Panc1 (cell line): ENCODE results near the gene MAST4. TPM values are rescaled to one million over a fixed set of nuclear protein-coding genes. Genes with fewer than 3 reads are reported as not detected.

Experiments used
- ATAC-seq: fragments of 200-7000 bp; cut with Tn5 transposase; 2 replicates; pipeline ENCODE4 v1.9.1; 2020; ENCODE audit warnings: mild to moderate bottlenecking, moderate library complexity
- BruUV-seq: library from RNA; stranded (reverse); fragments of 400-500 nt; replicated peaks from 2 replicates; lab custom pipeline; 2021; lab: Mats Ljungman, UMichigan
- CTCF ChIA-PET: fragments of 300-600 bp; sonication (Branson Sonifier 250); formaldehyde crosslinking; loops from one replicate; lab custom pipeline; 2022; ENCODE audit warnings: antibody characterized with exemption; lab: Charles Lee
- POLR2A ChIA-PET: fragments of 300-600 bp; sonication (Branson Sonifier 250); formaldehyde crosslinking; loops from one replicate; lab custom pipeline; 2022; ENCODE audit warnings: antibody characterized with exemption; lab: Charles Lee
- DNase-seq: peaks from one replicate; pipeline ENCODE4 v3.0.0-alpha.2; 2010; ENCODE audit warnings: low read depth, low spot score
- H3K27ac ChIP-seq: 2 replicates; pipeline ENCODE4 v1.5.1; 2011; ENCODE audit warnings: mild to moderate bottlenecking, low read length, inconsistent platforms
- H3K27me3 ChIP-seq: fragments of 200-500 bp; sonication (Bioruptor generic); 2 replicates; pipeline ENCODE4 v1.6.0; 2014; ENCODE audit warnings: low read length, inconsistent platforms; ENCODE audit not compliant: control insufficient read depth, insufficient read depth
- H3K36me3 ChIP-seq: fragments of 200-500 bp; sonication (Bioruptor generic); 2 replicates; pipeline ENCODE4 v1.5.1; 2014; ENCODE audit warnings: inconsistent platforms, mild to moderate bottlenecking, low read length, moderate library complexity; ENCODE audit not compliant: control insufficient read depth, insufficient read depth
- H3K4me1 ChIP-seq: 2 replicates; pipeline ENCODE4 v1.5.1; 2011; ENCODE audit warnings: inconsistent platforms, mild to moderate bottlenecking, low read length, moderate library complexity; ENCODE audit not compliant: control insufficient read depth, insufficient read depth
- H3K4me3 ChIP-seq, 2 experiments: 2 replicates each; pipeline ENCODE4 v1.5.1; 2011 to 2012; ENCODE audit warnings: low read depth in 2 of 2, low read length in 2 of 2, mild to moderate bottlenecking in 2 of 2, inconsistent platforms in 1 of 2, moderate library complexity in 1 of 2
- H3K9me3 ChIP-seq: fragments of 200-500 bp; sonication (Bioruptor generic); 2 replicates; pipeline ENCODE4 v1.5.1; 2014; ENCODE audit warnings: low read depth, mild to moderate bottlenecking, inconsistent platforms, low read length, moderate library complexity; ENCODE audit not compliant: control insufficient read depth, insufficient read depth
- POLR2AphosphoS5 ChIP-seq: IDR thresholded peaks from 2 replicates; pipeline ENCODE4 v1.6.1; 2012; ENCODE audit warnings: mild to moderate bottlenecking, low read depth, low read length, moderate library complexity
- SIN3A ChIP-seq: IDR thresholded peaks from 2 replicates; pipeline ENCODE4 v1.6.1; 2012; ENCODE audit warnings: low read depth, mild to moderate bottlenecking, low read length, moderate library complexity, borderline replicate concordance; ENCODE audit not compliant: insufficient read depth
- TCF7L2 ChIP-seq: IDR thresholded peaks from 2 replicates; pipeline ENCODE4 v1.6.1; 2011; ENCODE audit warnings: mild to moderate bottlenecking, low read depth, low read length, inconsistent platforms
- in situ Hi-C: cut with HindIII; loops from 2 replicates; pipeline ENCODE4 v1.10.0; 2016; ENCODE audit warnings: low sequenced_read_pairs, low pct_unique_long_range_greater_than_20kb
- intact Hi-C: fragments of 100-400 bp; cut with micrococcal nuclease; formaldehyde crosslinking; loops from one replicate; pipeline ENCODE4 v1.10.0; 2022; ENCODE audit not compliant: unreplicated experiment
- total RNA-seq: library from RNA; stranded (reverse); gene quantifications from one replicate; pipeline ENCODE4 v1.2.1, GENCODE V29; 2021; ENCODE audit not compliant: unreplicated experiment
- TF ChIP-seq, protein P1 (sequence below): fragments of 450-650 bp; IDR thresholded peaks from 2 replicates; pipeline ENCODE4 v1.5.1; 2017; ENCODE audit warnings: mild to moderate bottlenecking
- TF ChIP-seq, protein P2 (sequence below), 2 experiments: IDR thresholded peaks; 2 replicates each; pipeline ENCODE4 v1.6.1; 2011 to 2012; ENCODE audit warnings: low read depth in 2 of 2, control low read depth in 1 of 2, low read length in 1 of 2, mild to moderate bottlenecking in 1 of 2, moderate library complexity in 1 of 2; ENCODE audit not compliant: insufficient read depth in 1 of 2

The MAST4 gene
- total RNA-seq, 1 experiment from 2014 or later = 1.8 TPM

DNA sequence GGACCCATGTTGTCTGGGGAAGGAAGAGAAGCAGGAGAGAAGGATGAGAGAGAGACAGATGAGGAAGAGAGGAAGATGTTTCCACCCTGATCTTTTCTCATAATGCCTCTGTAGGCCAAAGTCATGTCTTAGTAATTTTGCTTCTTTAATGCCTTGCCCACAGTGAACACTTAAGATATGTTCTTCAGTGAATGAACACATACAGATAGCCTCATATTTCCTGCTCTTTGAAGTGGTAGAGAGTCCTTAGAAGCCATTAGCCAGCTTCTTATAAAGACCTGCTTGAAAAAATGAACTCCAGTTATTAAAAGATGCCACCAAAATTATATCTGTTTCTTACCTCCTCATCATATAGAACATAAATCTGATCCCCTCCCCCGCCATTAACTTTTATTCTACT, 356.0 kb downstream of the MAST4 start:
- H3K36me3 ChIP-seq = no peaks in the 10 kb centered on the region
- H3K9me3 ChIP-seq = no peaks in the 10 kb centered on the region
- no peak overlapping the region for H3K4me3 ChIP-seq
- DNase-seq = no peak
- ChIA-PET POLR2A (no interaction called here), CTCF (no interaction called here)
- H3K4me1 ChIP-seq = no peaks in the 10 kb centered on the region
- intact Hi-C loops = no loop called here
- TF ChIP-seq, protein P1, sequence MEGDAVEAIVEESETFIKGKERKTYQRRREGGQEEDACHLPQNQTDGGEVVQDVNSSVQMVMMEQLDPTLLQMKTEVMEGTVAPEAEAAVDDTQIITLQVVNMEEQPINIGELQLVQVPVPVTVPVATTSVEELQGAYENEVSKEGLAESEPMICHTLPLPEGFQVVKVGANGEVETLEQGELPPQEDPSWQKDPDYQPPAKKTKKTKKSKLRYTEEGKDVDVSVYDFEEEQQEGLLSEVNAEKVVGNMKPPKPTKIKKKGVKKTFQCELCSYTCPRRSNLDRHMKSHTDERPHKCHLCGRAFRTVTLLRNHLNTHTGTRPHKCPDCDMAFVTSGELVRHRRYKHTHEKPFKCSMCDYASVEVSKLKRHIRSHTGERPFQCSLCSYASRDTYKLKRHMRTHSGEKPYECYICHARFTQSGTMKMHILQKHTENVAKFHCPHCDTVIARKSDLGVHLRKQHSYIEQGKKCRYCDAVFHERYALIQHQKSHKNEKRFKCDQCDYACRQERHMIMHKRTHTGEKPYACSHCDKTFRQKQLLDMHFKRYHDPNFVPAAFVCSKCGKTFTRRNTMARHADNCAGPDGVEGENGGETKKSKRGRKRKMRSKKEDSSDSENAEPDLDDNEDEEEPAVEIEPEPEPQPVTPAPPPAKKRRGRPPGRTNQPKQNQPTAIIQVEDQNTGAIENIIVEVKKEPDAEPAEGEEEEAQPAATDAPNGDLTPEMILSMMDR = no peak
- TF ChIP-seq POLR2AphosphoS5 = no peak
- no peak for TF ChIP-seq TCF7L2
- TF ChIP-seq, protein P2, sequence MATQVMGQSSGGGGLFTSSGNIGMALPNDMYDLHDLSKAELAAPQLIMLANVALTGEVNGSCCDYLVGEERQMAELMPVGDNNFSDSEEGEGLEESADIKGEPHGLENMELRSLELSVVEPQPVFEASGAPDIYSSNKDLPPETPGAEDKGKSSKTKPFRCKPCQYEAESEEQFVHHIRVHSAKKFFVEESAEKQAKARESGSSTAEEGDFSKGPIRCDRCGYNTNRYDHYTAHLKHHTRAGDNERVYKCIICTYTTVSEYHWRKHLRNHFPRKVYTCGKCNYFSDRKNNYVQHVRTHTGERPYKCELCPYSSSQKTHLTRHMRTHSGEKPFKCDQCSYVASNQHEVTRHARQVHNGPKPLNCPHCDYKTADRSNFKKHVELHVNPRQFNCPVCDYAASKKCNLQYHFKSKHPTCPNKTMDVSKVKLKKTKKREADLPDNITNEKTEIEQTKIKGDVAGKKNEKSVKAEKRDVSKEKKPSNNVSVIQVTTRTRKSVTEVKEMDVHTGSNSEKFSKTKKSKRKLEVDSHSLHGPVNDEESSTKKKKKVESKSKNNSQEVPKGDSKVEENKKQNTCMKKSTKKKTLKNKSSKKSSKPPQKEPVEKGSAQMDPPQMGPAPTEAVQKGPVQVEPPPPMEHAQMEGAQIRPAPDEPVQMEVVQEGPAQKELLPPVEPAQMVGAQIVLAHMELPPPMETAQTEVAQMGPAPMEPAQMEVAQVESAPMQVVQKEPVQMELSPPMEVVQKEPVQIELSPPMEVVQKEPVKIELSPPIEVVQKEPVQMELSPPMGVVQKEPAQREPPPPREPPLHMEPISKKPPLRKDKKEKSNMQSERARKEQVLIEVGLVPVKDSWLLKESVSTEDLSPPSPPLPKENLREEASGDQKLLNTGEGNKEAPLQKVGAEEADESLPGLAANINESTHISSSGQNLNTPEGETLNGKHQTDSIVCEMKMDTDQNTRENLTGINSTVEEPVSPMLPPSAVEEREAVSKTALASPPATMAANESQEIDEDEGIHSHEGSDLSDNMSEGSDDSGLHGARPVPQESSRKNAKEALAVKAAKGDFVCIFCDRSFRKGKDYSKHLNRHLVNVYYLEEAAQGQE (IDR thresholded peaks at IDR 0.05; ENCODE audit: insufficient read depth in 1 of 2, low read depth in 2 of 2, low read length in 1 of 2) = no peak
- no peak for TF ChIP-seq SIN3A
- no peaks in the 10 kb centered on the region; the same call in 1 of the 2 replicates for H3K27me3 ChIP-seq
- no TSS peak for BruUV-seq
- ATAC-seq = no peak
- no peak overlapping the region for H3K27ac ChIP-seq
- in situ Hi-C loops = no loop called here

DNA sequence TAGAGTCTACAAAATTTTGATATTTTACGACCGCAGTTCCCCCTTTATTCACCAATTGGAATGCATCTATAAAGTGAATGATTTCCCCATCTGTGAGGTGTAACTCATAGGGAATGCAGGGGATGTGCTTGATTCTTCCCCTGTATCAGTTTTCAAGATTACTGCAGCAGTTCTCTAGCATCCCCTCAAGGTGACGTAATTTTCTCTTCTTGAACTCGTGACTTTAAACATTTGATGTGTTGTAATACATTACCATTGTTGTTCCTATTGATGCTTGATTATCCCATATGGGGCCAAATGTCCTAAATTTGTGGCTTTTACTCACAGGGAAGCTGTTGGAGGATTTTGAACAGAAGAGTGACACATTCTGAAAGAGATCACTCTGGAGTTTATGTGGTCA, 360.2 kb downstream of the MAST4 start:
- DNase-seq (no peak), ATAC-seq (no peak)
- TF ChIP-seq POLR2AphosphoS5 = no peak
- TF ChIP-seq TCF7L2 = no peak
- TF ChIP-seq, protein P2 (IDR thresholded peaks at IDR 0.05; ENCODE audit: insufficient read depth in 1 of 2, low read depth in 2 of 2, low read length in 1 of 2) = no peak
- TF ChIP-seq, protein P1 = no peak
- ChIA-PET CTCF (no interaction called here), POLR2A (no interaction called here)
- no peaks in the 10 kb centered on the region for H3K27me3 ChIP-seq
- in situ Hi-C loops (no loop called here), intact Hi-C loops (no loop called here)
- H3K4me3 ChIP-seq = no peak overlapping the region
- no TSS peak for BruUV-seq
- no peaks in the 10 kb centered on the region for H3K9me3 ChIP-seq
- no peak overlapping the region for H3K27ac ChIP-seq
- no peaks in the 10 kb centered on the region for H3K36me3 ChIP-seq
- peaks cover 5% of the 10 kb centered on the region; the same call in 1 of the 2 replicates for H3K4me1 ChIP-seq
